ENCODE results near the gene ARHGAP10.

DNA sequence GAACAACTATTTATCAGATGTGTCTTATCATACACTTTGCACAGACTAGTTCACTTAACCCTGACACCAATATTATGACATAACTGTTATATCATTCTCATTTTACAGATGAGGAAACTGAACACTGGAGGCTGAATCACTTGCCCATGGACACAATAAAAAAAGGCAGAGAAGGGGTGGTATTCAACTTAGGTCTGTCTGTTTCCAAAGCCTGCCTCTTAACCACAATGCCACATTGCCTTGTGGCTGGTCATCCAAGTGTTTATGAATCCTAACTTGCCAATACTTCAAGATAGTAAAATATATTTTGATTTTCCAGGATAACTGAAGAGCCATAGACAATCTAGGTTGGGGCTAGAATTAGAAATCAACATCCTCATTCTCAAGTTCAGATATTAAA, 382.5 kb downstream of the ARHGAP10 start:
- no peak for TF ChIP-seq CTCF (IDR thresholded peaks at IDR 0.05)
- no peak for TF ChIP-seq POLR2A (IDR thresholded peaks at IDR 0.05; ENCODE audit: low read depth)
- no peak for TF ChIP-seq POLR2AphosphoS5 (IDR thresholded peaks at IDR 0.05)

All from esophagus muscularis mucosa (tissue), 3 donors.